Measurements from ENCODE around the gene HBM.

DNA sequence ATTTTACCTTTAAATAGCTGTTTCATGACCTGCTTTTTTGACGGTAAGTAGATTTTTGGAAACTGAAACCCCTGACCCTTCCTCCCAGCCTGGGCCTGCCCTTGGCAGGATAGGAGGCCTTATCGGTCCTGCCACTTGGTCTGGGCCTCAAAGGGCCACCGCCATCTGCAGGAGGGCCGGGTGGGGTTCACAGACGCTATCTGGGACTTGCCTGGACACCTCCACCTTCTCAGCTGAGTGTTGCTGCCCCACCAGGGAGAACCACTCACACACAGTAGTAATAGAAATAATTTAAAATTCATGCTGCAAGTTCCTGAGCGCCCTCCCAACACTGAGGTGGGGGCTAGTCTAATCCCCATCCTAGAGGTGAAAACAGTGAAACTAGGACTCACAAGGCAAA, 22.7 kb upstream of the HBM start:
- TF ChIP-seq, protein P1, sequence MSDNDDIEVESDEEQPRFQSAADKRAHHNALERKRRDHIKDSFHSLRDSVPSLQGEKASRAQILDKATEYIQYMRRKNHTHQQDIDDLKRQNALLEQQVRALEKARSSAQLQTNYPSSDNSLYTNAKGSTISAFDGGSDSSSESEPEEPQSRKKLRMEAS (IDR thresholded peaks at IDR 0.05), result no peak
- TF ChIP-seq, protein P2, sequence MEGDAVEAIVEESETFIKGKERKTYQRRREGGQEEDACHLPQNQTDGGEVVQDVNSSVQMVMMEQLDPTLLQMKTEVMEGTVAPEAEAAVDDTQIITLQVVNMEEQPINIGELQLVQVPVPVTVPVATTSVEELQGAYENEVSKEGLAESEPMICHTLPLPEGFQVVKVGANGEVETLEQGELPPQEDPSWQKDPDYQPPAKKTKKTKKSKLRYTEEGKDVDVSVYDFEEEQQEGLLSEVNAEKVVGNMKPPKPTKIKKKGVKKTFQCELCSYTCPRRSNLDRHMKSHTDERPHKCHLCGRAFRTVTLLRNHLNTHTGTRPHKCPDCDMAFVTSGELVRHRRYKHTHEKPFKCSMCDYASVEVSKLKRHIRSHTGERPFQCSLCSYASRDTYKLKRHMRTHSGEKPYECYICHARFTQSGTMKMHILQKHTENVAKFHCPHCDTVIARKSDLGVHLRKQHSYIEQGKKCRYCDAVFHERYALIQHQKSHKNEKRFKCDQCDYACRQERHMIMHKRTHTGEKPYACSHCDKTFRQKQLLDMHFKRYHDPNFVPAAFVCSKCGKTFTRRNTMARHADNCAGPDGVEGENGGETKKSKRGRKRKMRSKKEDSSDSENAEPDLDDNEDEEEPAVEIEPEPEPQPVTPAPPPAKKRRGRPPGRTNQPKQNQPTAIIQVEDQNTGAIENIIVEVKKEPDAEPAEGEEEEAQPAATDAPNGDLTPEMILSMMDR (IDR thresholded peaks at IDR 0.05; ENCODE audit: low read depth, low read length, missing input control), result no peak
- TF ChIP-seq, protein P3, sequence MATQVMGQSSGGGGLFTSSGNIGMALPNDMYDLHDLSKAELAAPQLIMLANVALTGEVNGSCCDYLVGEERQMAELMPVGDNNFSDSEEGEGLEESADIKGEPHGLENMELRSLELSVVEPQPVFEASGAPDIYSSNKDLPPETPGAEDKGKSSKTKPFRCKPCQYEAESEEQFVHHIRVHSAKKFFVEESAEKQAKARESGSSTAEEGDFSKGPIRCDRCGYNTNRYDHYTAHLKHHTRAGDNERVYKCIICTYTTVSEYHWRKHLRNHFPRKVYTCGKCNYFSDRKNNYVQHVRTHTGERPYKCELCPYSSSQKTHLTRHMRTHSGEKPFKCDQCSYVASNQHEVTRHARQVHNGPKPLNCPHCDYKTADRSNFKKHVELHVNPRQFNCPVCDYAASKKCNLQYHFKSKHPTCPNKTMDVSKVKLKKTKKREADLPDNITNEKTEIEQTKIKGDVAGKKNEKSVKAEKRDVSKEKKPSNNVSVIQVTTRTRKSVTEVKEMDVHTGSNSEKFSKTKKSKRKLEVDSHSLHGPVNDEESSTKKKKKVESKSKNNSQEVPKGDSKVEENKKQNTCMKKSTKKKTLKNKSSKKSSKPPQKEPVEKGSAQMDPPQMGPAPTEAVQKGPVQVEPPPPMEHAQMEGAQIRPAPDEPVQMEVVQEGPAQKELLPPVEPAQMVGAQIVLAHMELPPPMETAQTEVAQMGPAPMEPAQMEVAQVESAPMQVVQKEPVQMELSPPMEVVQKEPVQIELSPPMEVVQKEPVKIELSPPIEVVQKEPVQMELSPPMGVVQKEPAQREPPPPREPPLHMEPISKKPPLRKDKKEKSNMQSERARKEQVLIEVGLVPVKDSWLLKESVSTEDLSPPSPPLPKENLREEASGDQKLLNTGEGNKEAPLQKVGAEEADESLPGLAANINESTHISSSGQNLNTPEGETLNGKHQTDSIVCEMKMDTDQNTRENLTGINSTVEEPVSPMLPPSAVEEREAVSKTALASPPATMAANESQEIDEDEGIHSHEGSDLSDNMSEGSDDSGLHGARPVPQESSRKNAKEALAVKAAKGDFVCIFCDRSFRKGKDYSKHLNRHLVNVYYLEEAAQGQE (IDR thresholded peaks at IDR 0.05), result no peak
- no peak for TF ChIP-seq TAF1 (conservative IDR thresholded peaks at IDR 0.05)

All from liver (tissue), 3 donors.